Psoas muscle (tissue), 8 donors: ENCODE results near the gene TSPYL6. TPM values are rescaled to one million over a fixed set of nuclear protein-coding genes. Genes with fewer than 3 reads are reported as not detected.
"Not testable (repeated sequence)": the region's sequence is repeated elsewhere in the genome, so short reads cannot be mapped to it uniquely, and the experiment has no call there.

ENCODE experiments used
- ATAC-seq, 4 donors: fragments of 200-7000 bp; cut with Tn5 transposase; one replicate each; pipeline ENCODE4 v1.9.1; 2020; ENCODE audit warnings: moderate library complexity in 3 of 4, mild to moderate bottlenecking in 2 of 4
- DNase-seq, 2 donors: peaks; one replicate each; pipeline ENCODE4 v3.0.0-alpha.2; 2020
- H3K27ac ChIP-seq: fragments of 200-600 bp; one replicate; pipeline ENCODE4 v1.8.0; 2022
- H3K27me3 ChIP-seq, 3 donors: fragments of 200-600 bp in 1 of 3; one replicate each; pipeline versions ENCODE4 v1.6.1 to v1.8.0; 2013 to 2022; ENCODE audit warnings: low read length in 2 of 3, mild to moderate bottlenecking in 2 of 3, moderate library complexity in 1 of 3; ENCODE audit not compliant: insufficient read depth in 3 of 3
- H3K36me3 ChIP-seq, 2 donors: fragments of 200-600 bp in 1 of 2; one replicate each; pipeline versions ENCODE4 v1.6.1 to v1.8.0; 2013 to 2022; ENCODE audit warnings: low read depth in 1 of 2, mild to moderate bottlenecking in 1 of 2, moderate library complexity in 1 of 2; ENCODE audit not compliant: insufficient read depth in 1 of 2
- H3K4me1 ChIP-seq: fragments of 200-600 bp; one replicate; pipeline ENCODE4 v1.8.0; 2022
- H3K4me3 ChIP-seq: fragments of 200-600 bp; one replicate; pipeline ENCODE4 v1.8.0; 2022; ENCODE audit warnings: mild to moderate bottlenecking
- H3K9me3 ChIP-seq: fragments of 200-600 bp; one replicate; pipeline ENCODE4 v1.8.0; 2022
- WGBS, 3 donors: extraction: QIAGEN DNeasy Blood & Tissue Kit; methylation state at CpG; one replicate each; pipeline versions ENCODE4 v1.1.6 to v1.1.7; 2013; 5-methylcytosine and 5-hydroxymethylcytosine counted together
- intact Hi-C, 2 donors: fragments of 100-400 bp; cut with DNase I; formaldehyde crosslinking; loops; one replicate each; pipeline versions ENCODE4 v1.11.0 to v1.14.2; 2022
- polyA plus RNA-seq, 3 donors: library from polyadenylated mRNA; stranded (reverse); fragments of 200-250 nt; gene quantifications; one replicate each; pipeline ENCODE4 v1.2.3, GENCODE V29; 2013
- total RNA-seq, 4 donors: library from RNA; stranded (reverse); fragmentation: NEBNext Ultra II Directional in 2 of 4; extraction: Animal tissue kit (Norgen Biotek cat#: 25700) in 2 of 4; gene quantifications; one replicate each; pipeline versions ENCODE4 v1.2.1 to v1.2.4, GENCODE V29; 2021 to 2023
- TF ChIP-seq, protein P1 (sequence below): fragments of 200-600 bp; IDR thresholded peaks from one replicate; pipeline ENCODE4 v1.8.0; 2022; ENCODE audit warnings: antibody characterized with exemption
- donor health status: healthy with polysubstance abuse.
- donor health status: DM: no; HTN: no; CAD: no; lungs with moderate emphysema.
- donor health status: Bipolar disorder and iron deficiency.
- donor health status: healthy.
- donor health status: DM: yes; HTN: yes; CAD: no.
- donor health status: DM: no; HTN: no; CAD: no.
- donor health status: DM: no; HTN: no; CAD: no.
- donor health status: DM: yes; HTN: yes; CAD: no.

Gene TSPYL6
- total and polyA plus RNA-seq, 7 donors, result 0.05 TPM; not detected in 6

DNA sequence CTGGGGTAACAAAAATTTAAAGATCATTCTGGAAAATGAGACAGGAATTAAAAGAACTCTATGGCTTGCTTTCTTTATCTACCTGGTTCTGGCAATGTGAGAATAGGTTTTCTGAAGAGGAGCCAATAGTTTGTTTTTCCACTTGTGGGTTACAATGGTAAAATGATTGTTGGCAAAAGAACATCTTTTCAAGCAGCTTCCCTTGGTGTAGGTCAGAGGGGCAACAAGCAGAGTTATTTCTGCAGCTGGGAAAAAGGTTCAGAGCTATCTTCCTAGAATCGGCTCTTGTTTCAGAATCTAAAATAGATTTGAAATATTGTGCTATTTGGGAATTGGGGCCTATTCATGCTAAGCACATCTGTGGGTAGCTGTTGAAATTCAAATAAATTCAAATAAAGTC is 11.5 kb upstream of the TSPYL6 start:
- ATAC-seq, result no peak
- WGBS, 3 donors, result 53 to 64% (median 59%) methylated on average over 1 of the region's 1 CpG
- H3K27me3 ChIP-seq, result no peaks in the 10 kb centered on the region
- no peak overlapping the region for H3K27ac ChIP-seq
- intact Hi-C loops, result no loop called here
- H3K4me1 ChIP-seq, result no peaks in the 10 kb centered on the region
- H3K4me3 ChIP-seq, result no peak overlapping the region
- no peak for DNase-seq
- TF ChIP-seq, protein P1, sequence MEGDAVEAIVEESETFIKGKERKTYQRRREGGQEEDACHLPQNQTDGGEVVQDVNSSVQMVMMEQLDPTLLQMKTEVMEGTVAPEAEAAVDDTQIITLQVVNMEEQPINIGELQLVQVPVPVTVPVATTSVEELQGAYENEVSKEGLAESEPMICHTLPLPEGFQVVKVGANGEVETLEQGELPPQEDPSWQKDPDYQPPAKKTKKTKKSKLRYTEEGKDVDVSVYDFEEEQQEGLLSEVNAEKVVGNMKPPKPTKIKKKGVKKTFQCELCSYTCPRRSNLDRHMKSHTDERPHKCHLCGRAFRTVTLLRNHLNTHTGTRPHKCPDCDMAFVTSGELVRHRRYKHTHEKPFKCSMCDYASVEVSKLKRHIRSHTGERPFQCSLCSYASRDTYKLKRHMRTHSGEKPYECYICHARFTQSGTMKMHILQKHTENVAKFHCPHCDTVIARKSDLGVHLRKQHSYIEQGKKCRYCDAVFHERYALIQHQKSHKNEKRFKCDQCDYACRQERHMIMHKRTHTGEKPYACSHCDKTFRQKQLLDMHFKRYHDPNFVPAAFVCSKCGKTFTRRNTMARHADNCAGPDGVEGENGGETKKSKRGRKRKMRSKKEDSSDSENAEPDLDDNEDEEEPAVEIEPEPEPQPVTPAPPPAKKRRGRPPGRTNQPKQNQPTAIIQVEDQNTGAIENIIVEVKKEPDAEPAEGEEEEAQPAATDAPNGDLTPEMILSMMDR, result no peak
- H3K36me3 ChIP-seq, result no peaks in the 10 kb centered on the region
- H3K9me3 ChIP-seq, result no peaks in the 10 kb centered on the region

DNA sequence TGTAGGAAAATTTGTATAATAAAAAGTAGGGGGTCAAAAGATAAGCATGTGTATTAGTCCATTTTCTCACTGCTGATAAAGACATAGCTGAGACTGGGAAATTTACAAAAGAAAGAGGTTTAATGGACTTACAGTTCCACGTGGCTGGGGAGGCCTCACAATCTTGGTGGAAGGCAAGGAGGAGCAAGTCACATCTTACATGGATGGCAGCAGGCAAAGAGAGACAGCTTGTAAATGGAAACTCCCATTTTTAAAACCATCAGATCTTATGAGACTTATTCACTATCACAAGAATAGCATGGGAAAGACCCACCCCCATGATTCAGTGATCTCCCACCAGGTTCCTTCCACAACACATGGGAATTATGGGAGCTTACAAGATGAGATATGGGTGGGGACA is 9.1 kb upstream of the TSPYL6 start:
- WGBS, 3 donors, result 74 to 86% (median 83%) methylated on average over 1 of the region's 1 CpG
- intact Hi-C loops, result not testable (repeated sequence)

DNA sequence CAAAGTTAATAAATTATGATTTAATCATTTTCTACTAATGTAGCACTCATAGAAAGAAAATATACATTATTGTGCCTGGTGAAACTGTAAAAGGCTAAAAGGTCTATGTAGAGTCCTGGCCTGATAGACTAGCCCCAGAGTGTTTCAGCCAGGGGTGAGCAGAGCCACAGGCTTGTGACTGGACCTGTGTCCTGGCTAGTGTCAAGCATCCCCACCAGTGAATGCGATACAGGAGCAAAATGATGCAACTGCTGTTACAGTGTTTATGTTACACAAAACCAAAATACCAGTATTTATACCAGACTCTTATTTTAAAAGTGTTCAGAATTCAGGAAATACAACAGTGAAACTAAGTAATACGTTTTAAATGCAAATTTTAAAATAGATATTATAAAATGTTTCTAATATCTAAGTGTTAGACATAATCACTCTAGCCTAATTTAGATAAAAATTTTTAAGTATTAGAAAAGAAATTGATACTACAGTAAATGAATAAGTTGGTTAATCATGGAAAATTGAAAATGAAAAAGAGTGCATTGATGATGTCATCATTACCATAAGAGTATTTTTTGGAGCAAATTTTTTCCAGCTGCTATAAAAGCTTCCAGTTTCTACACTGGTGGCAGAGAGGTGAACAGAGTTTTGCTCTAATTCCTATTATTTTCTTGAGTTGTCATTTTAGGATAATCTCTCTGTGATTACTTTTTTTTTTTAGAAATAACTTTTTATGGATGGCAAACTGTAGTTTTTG is 6.2 kb upstream of the TSPYL6 start:
- H3K9me3 ChIP-seq, result no peaks in the 10 kb centered on the region

More for the DNA sequence above, 9.1 kb upstream of the TSPYL6 start:
- H3K36me3 ChIP-seq, H3K9me3 ChIP-seq, ATAC-seq, H3K27ac ChIP-seq, H3K4me3 ChIP-seq, H3K4me1 ChIP-seq, DNase-seq, H3K27me3 ChIP-seq: not testable (repeated sequence)

DNA sequence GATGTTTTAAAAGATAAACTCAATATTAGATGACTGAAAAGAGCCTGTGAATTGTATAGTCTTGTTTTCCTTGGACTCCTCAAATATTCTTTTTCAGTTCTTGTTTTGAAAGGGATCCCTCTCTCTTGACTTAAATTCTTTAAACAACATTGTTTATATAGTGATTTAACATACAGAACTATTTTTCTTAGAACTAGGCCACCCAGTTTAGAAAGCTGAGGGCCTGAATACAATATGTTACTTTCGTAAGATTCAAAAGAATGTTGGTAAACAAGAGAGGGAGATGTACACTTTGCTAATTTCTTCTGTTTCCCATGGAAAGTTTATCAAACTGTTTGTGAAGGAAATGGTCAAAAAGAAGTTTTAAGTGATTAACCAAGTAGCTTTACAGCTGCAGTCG is 5.5 kb upstream of the TSPYL6 start:
- no peak overlapping the region for H3K27ac ChIP-seq
- ATAC-seq (no peak), DNase-seq (no peak)
- no peak overlapping the region for H3K4me3 ChIP-seq
- no peaks in the 10 kb centered on the region for H3K27me3 ChIP-seq
- TF ChIP-seq, protein P1, result no peak
- no peaks in the 10 kb centered on the region for H3K9me3 ChIP-seq
- H3K4me1 ChIP-seq, result no peaks in the 10 kb centered on the region
- WGBS, 3 donors, result 73 to 83% (median 76%) methylated on average over 2 of the region's 2 CpGs
- intact Hi-C loops, result no loop called here
- H3K36me3 ChIP-seq, result no peaks in the 10 kb centered on the region

More for the DNA sequence above, 6.2 kb upstream of the TSPYL6 start:
- TF ChIP-seq, protein P1, result no peak
- Histone ChIP-seq H3K4me1 (no peaks in the 10 kb centered on the region), H3K36me3 (no peaks in the 10 kb centered on the region), H3K4me3 (no peak overlapping the region), H3K27ac (no peak overlapping the region), H3K27me3 (no peaks in the 10 kb centered on the region)
- WGBS, 3 donors, result 84 to 88% (median 86%) methylated on average over 2 of the region's 2 CpGs
- ATAC-seq, result no peak
- DNase-seq, result no peak
- intact Hi-C loops, result no loop called here

DNA sequence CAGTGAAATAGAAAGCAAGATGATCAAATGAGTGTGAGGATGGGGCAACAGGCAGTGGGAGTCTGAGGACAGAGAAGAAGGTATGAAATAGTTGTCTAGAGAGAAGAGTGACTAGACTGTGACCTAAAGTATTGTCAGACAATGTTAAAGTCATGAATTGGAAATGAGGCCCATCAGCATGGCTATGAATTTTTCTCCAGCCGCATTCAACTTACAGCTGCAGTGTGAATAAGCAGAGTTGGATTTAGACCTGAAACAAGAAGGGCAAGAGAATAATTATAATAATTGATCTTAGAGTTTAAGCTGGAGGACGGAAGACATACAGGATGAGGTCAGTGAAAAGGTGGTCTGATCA is 4.2 kb upstream of the TSPYL6 start:
- no peak overlapping the region for H3K27ac ChIP-seq
- no peaks in the 10 kb centered on the region for H3K9me3 ChIP-seq
- no peaks in the 10 kb centered on the region for H3K4me1 ChIP-seq
- TF ChIP-seq, protein P1, result no peak
- DNase-seq (no peak), ATAC-seq (no peak)
- no peaks in the 10 kb centered on the region for H3K27me3 ChIP-seq
- no peaks in the 10 kb centered on the region for H3K36me3 ChIP-seq
- no peak overlapping the region for H3K4me3 ChIP-seq
- WGBS, 3 donors, result 95 to 100% (median 99%) methylated on average over 2 of the region's 2 CpGs
- intact Hi-C loops, result no loop called here
